Activated CD4-positive, alpha-beta T cell treated with anti-CD3 and anti-CD28 coated beads, Interleukin-2, amount 50 U/mL, for 1 hour (primary cell): ENCODE data around the gene FBXL7.

Experiments used
- DNase-seq: peaks from one replicate; pipeline ENCODE4 v3.0.0-alpha.2; 2020

Gene FBXL7

DNA sequence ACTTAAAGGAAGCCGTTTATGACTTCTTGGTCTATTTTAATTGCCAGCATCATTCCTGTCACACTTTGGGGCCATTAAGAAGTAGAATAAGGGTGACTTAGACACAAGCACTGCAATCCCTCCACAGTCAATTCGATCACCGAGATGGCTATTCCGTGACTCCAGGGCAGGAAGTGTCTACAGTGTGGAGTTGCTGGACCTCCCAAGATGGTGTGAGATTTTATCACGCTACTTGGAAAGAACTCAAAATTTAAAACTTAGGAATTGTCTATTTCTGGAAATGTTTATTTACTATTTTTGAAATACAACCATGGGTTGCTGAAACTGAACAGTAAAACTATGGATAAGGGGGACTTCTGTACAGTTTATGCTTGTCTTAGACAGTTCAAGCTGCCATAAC is 6.2 kb downstream of the FBXL7 start:
- DNase-seq, result no peak

- no peak for DNase-seq
These were observed 6.9 kb downstream of the FBXL7 start for GRCh38 chr5:15506897-15507296.

DNA sequence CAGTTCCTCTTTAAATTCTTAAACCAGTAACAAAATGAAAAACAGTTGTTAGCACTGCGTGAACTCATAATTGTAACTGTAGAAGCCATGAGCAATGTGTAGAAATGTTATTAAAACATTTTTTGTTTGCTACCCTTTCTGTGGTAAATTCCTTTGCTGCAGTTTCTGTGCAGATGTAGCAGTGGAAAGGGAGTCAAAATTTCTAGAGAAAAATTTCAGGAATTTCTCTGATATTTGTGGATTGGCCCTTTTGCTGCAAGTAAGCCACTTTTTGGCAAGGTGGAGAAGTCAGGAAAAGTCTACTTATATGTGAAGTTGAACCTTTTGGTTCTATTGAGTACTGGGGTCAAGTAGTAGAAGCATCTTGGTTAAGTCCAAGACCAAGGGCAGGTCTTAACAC is 10.1 kb downstream of the FBXL7 start:
- DNase-seq, result no peak

GRCh38 chr5:15510831-15511230 is 10.9 kb downstream of the FBXL7 start:
- DNase-seq, result no peak

DNA sequence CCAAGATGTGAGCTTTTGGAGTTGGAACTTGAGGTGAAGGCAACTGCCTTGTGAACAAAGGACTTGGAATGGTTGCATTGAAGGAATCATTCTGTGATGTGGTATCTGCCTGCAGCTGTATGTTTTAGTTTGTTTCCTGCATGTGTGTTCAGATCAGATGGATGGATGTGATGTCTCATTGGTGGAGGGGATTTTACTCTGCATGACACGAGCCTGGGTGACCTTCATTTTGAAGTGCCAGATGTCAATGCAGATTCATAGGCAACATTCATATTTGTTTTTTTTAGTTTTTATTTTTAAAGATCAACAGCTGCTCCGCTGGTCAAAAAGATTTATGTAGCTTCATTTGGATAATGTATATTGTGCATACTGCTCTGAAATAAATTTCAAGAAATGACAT is 13.5 kb downstream of the FBXL7 start:
- no peak for DNase-seq

DNA sequence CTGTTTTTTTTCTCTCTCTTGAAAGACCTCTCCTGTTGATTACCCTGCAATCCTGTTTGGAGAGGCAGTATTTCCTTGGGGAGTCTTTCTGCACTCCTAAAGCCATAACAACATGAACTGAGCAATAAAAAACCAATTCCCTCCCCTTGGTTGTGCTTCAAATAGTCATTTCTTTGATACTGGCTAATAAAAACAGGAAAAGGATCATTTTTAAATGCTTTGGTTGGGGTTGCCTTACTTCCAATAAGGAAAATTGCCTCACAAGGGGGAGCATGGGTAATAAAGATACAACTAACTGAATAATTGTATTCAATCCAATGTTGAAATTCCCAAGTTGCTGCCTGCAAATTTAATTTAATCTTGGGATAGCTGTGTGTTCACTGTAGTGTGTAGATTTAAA is 13.9 kb downstream of the FBXL7 start:
- no peak for DNase-seq

DNA sequence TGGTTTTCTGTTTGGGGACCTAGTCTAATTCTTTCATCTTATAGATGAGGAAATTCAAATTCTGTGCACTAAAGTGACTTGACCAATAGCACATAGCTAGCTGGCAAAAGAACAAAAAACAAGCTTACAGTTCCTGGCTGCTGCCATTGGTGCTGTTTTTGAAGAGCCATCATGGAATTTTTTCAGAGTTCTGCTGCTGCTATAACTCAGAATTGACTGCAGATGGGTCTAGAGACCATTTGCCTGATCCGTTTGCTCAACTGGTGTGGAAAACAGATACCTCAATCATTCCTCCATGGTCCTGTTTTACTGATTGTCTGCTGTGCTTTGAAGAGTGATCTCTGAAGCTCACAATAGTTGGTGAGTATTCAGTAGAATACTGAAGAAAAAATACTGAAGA is 15.2 kb downstream of the FBXL7 start:
- DNase-seq, result no peak

DNA sequence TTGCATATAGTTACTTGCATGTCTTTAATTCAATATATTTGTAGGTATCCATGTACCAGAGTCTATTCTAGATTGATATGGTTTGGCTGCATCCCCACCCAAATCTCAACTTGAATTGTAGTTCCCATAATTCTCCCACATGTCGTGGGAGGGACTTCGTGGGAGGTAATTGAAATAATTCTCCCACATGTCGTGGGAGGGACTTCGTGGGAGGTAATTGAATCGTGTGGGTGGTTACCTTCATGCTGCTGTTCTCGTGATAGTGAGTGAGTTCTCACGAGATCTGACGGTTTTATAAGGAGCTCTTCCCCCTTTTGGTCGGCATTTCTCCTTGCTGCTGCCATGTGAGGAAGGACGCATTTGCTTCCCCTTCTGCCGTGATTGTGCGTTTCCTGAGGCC is 16.5 kb downstream of the FBXL7 start:
- no peak for DNase-seq

- DNase-seq, result no peak
These were observed 18.8 kb downstream of the FBXL7 start for GRCh38 chr5:15518786-15519185.

GRCh38 chr5:15520856-15521255 is 20.9 kb downstream of the FBXL7 start:
- DNase-seq, result no peak

DNA sequence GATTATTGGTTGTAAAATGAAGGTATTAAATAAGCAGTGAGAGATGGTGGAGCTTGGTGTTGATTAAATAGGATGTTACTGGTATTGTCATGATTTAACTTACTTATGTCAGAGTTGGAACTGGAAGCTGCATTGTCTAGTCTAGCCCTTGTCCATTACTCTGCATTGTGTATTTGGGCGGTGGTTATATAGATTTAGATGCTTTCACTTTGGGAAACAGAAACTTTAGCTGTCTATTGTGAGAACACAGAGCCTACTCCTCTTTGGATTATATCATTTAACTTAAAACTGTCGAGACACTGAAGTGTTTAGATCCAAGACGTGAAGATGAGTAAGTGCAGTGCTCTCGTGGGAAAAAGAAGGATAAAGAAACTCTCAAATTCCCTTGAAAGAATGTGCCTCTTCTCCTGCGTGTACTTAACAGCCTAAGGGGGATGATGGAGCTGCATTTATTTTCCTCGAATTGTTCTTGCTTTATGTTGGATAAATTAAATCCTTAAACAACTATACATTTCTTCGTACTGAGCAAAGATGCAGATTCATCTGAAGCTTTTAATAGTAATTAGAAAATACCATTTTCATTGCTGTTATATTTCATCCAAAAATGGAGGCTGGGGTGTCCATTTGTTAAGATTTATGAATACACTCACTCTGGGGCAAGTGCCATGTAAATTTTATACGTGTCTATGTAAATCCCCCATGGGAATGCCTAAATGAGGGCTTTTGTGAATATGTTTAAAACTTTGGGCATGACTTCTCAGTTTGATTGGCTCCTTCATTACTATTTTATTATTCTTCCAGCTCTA is 21.6 kb downstream of the FBXL7 start:
- DNase-seq, result no peak

GRCh38 chr5:15522187-15522520 is 22.2 kb downstream of the FBXL7 start:
- no peak for DNase-seq

DNA sequence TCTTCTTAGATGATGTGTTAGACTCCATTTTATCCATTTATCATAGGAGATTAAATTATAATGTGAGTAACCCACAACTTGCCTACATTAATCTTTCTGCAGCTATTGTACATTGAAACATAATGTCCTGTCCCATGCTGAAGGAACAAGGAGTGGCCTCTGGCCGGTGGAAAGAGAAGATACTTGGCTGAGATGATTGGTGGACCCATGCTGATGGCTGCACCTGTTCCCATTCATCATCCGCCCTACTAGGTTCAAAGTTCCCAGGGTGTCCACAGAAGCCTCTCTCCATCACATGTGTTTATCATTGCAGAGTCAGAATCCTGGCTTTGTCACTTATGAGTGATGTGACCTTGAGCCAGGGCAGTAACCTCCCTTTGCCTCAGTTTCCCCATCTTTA is 24.7 kb downstream of the FBXL7 start:
- no peak for DNase-seq

DNA sequence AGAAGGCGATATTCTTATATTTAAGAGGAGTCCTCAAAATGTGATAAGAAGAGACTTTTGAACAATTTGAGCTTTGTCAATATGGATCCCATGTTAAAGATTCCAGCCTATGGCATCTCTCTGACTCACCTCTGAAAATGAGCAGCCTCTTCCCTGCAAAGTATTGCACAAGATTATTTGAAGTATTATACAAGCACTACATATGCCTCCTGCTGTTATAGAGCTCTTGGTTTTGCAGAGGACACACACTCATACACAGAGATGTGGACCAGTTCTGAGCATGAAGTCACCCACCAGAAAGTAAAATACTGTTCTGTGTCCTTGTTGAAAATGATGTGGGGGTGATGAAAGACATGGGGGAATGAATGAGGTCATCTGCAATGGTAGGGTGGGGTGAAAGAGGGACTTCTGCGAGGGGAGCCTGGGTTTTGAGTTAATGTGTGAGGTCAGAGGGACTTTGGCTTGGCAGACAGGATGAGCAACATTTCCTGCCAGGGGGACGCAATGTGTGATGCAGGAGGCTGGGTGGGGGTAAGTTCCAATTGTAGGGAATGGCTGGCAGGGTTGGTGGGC is 25.8 kb downstream of the FBXL7 start:
- DNase-seq, result no peak

DNA sequence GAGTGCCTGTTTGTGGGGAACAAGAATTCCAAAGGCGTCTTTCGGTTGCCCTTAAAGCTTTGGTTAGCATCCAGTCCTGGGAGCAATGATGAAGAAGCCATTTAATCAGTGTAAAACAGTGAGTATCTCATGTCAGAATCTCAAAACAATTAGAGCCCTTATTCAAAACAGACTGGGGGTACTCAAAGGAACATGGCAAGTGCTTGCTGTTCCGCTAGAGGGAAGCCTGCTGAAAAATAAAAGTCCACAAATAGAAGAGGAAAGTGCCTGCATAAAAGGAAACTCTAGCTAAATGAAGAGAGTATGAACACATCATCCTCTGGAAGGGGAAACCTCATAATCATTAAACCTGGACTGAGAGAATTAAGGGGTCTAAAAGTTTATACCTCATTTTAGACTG is 26.4 kb downstream of the FBXL7 start:
- no peak for DNase-seq

DNA sequence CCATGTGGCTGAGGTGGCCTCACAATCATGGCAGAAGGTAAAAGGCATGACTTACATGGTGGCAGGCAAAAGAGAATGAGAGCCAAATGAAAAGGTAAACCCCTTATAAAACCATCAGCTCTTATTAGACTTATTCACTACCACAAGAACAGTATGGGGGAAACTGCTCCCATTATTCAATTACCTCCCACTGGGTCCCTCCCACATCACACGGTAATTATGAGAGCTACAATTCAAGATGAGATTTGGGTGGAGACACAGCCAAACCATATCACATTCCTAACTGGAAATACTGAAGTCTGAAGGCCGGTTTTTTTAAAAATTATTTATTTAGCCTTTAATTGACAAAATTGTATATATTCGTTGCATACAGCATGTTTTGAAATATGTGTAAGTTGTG is 28.5 kb downstream of the FBXL7 start:
- no peak for DNase-seq

- no peak for DNase-seq
These were observed 29.0 kb downstream of the FBXL7 start for GRCh38 chr5:15529013-15529412.

GRCh38 chr5:15529821-15530220 is 29.8 kb downstream of the FBXL7 start:
- no peak for DNase-seq

DNA sequence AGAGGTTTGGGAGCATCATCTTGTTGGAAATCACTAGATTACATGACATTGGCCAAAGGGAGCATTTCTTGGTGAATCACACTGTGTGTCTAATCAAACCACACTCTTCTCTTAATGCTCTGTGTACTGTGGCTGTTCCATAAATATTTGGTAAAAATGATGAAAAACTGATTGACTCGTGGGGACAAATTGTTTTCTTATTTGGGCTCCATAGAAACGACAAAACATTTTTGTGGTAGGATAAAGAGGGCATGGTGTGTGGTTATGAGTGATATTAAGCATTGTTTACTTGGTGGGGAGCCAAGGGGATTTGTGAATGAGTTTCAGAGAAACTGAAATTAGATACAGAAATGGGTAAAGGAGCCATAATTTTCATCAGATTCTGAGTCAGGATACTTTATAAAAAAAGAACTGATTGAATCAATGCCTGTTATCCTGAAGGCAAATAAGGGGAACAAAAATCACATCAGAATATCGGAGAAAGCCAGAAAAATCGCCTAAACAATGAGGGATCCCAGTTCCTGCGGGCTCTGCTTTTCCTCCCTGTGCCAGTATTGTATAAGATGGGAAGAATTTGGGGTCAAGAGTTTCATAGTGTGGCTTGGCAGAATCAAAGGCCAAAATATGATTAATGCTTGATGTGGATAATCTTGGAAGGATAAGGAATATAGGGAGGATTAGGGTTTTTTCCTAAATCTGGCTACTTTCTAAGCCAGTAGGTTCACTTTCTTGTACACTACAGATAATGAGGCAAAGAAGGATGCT is 33.3 kb downstream of the FBXL7 start:
- no peak for DNase-seq

DNA sequence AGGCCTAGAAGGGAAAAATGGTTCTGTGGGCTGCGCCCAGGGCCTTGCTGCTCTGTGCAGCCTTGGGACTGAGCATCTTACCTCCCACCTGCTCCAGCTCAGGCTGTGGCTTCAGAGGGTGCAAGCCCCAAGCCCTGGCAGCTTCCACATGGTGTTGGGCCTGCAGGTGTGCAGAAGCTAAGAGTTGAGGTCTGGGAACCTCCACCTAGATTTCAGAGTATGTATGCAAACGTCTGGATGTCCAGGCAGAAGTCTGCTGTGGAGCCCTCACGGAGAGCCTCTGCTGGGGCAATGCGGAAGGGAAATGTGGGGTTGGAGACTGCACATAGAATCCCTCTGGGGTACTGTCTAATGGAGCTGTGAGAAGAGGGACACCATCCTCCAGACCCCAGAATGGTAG is 36.0 kb downstream of the FBXL7 start:
- no peak for DNase-seq

GRCh38 chr5:15538516-15538915 is 38.5 kb downstream of the FBXL7 start:
- no peak for DNase-seq

DNA sequence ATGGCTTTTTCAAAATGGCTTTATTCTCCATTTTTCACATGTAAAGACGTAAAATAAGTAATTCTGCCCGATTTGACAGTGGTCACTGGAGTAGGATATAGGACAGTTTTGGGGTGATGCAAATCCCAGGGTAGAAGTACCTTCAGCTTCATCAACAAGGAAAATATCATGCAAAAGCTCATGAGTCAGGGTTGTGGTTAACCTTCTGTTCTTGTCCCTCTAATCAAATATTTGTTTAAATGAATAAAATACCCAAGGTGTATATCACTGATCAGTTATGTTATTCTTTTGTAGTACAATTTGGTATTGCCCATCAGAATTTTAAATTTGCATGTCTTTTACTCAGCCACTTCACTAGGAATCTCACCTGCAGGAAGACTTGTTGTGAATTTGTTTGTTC is 40.0 kb downstream of the FBXL7 start:
- DNase-seq, result no peak

DNA sequence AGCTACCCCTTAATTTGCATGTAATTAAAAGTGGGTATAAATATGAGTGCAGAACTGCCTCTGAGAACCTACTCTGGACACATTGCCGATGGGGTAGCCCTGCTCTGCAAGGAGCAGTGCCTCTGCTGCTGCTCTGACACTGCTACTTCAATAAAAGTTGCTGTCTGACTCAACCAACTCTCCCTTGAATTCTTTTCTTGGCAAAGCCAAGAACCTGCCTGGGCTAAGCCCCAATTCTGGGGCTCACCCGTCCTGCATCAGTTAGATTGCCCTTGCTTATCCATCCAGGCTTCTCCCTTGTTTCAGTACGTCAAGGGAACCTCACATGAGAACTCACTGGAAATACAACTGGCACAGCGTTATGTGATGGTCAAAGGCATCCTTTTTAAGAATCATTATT is 44.1 kb downstream of the FBXL7 start:
- no peak for DNase-seq

- DNase-seq, result no peak
These were observed 45.1 kb downstream of the FBXL7 start for GRCh38 chr5:15545082-15545481.
